GM20000 (cell line): Measurements from ENCODE around the gene TUBB4B.
A peak's percentile ranks its signal among the peaks of the same experiment; 100 is the strongest.

ENCODE experiments used
- DNase-seq: peaks from one replicate; pipeline ENCODE4 v3.0.0; 2012; ENCODE audit warnings: low spot score
- CTCF ChIP-seq: IDR thresholded peaks from 2 replicates; pipeline ENCODE4 v1.5.1; 2012; ENCODE audit warnings: mild to moderate bottlenecking, control low read depth; ENCODE audit errors: extremely low read depth, missing control alignments

TUBB4B gene

DNA sequence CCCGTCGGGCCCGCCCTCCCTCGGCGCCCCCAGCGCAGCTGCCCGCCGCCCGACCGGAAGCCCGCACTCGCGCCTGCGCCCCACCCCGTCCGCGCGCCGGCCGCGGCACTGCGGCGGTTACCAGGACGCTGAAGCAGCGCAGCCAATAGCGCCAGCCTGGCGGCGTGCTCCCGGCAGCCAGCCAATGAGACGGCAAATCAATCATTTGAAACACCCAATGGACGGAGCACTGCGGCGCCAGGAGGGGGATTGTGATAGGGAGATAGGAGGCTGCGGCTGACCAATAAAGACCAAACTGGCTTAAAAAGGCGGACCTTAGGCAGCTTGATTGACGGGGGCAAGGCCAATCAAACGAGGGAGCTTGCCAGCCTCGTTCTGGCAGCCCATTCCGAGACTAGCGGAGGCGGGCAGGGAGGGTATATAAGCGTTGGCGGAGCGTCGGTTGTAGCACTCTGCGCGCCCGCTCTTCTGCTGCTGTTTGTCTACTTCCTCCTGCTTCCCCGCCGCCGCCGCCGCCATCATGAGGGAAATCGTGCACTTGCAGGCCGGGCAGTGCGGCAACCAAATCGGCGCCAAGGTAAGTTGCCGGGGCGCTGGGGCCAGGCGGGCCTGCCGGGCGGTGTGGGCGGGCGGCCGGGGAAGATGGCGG is at the start of gene TUBB4B:
Gene TUBB4B (plus strand): TSS at position 447 of the 649 bp plus-strand sequence. CDS start 74 bp downstream, at position 521.
- TF ChIP-seq CTCF: no peak
- DNase-seq: peak; percentile 100

DNA sequence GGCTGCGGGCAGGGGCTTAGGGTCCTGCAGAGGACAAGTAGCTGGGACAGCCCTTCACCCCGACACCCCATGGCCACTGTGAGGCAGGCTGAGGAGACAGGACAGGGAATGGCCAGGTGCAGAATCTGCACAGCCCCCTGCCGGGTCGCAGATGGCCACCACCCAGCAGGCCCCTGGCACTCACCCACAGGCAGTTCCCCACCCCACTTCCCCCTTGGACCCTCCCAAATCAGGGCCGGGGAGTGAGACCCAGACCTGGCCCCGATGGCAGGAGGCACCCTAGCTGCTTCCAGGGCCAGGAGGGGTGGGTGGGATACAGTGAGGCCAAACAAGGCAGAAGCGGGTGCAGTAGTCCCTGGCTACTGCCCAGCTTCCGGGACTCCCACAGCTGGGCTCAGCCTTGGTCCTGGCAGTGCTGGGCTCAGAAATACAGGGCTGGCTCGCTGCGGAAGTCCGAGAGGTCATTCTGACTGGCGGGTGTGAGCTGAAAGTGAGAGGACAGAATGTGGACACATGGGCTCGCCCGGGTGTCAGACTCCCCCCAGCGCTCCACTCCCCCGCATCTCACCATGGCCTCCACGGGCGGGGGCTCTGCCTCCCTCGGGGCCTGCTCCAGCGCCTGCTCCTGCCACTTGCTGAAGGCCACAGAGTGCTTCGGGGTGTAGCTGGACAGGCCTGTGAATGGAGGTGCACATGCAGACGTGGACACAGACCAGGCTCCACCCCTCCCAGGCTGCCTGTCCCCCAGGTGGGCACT is 49.2 kb upstream of the TUBB4B start:
- DNase-seq: no peak
- no peak for TF ChIP-seq CTCF

DNA sequence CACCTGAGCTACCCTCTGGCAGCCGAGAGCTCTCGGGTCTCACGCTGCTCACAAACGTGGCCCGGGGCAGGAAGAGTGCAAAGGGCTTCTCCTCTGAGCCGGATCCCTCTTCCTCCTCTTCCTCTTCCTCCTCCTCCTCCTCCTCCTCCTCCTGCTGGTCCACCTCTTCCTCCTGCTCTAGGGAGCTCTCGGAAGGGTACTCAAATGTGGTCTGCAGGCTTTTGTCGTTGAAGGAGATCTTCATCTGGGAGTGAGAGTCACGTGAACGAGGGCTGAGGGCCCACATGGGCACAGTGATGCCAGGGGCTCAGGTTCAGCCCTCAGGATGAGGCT is 48.7 kb upstream of the TUBB4B start:
- no peak for TF ChIP-seq CTCF
- no peak for DNase-seq

DNA sequence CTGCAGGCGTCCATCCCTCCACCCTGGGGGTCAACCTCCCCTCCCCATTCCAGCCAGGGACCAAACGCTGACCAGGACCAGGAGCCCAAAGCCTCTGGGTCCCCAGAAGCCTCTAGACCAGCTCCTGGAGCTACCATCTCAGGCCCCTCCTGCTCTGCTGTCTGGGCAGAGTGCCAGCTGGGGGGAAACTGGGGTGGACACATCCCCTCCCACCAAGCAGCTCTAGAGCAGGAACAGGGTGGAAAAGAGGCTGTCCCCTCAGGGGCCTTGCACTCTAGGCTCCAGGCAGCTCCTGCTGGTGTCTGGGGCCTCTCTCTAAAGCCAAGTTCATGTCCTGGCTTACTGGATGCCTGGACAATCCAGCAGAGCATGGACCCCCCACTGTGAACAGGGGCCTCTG is 48.2 kb upstream of the TUBB4B start:
- TF ChIP-seq CTCF: no peak
- DNase-seq: no peak

GRCh38 chr9:137193771-137194170 is 47.3 kb upstream of the TUBB4B start:
- no peak for TF ChIP-seq CTCF

GRCh38 chr9:137194388-137194787 is 46.7 kb upstream of the TUBB4B start:
- no peak for TF ChIP-seq CTCF
- no peak for DNase-seq

More at GRCh38 chr9:137193771-137194170, 47.3 kb upstream of the TUBB4B start:
- no peak for DNase-seq

DNA sequence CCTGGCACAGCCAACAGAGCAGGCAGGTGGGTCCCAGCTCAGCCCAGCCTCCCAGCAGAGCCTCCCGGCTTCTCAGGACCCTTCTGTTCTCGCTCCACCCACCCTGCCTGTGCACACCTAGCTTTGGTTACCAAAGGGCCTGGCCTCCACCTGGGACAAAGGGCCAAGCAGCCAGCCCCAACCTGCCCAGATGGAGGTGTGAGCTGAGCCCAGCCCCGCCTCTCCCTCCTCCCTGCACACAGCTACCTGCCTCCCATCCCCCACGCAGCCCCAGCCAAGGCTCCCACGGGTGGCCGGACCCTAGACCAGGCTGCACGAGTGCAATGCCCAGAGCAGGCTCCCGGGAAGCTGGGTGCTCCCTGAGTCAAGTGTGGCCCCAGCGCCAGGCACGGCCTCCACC is 46.2 kb upstream of the TUBB4B start:
- no peak for TF ChIP-seq CTCF
- DNase-seq: no peak
